GM19240 (cell line): Measurements from ENCODE around the gene CCDC97.

ENCODE experiments used
- DNase-seq: peaks from one replicate; pipeline ENCODE4 v3.0.0; 2011; ENCODE audit warnings: low spot score; ENCODE audit not compliant: insufficient read length

CCDC97 gene

GRCh38 chr19:41298348-41298964 is 11.5 kb upstream of the CCDC97 start:
- DNase-seq: no peak

- no peak for DNase-seq
Measured at GRCh38 chr19:41299046-41299754, 10.8 kb upstream of the CCDC97 start.

GRCh38 chr19:41299755-41300089 is 10.2 kb upstream of the CCDC97 start:
- DNase-seq: no peak

GRCh38 chr19:41300555-41300954 is 9.4 kb upstream of the CCDC97 start:
- no peak for DNase-seq

GRCh38 chr19:41302624-41303351 is 7.2 kb upstream of the CCDC97 start:
- DNase-seq: no peak

- no peak for DNase-seq
Measured at GRCh38 chr19:41303954-41304353, 6.0 kb upstream of the CCDC97 start.

GRCh38 chr19:41304706-41305483 is 5.1 kb upstream of the CCDC97 start:
- DNase-seq: no peak

- no peak for DNase-seq
Measured at GRCh38 chr19:41305927-41306793, 3.8 kb upstream of the CCDC97 start.

- no peak for DNase-seq
Measured at GRCh38 chr19:41307090-41307875, 2.7 kb upstream of the CCDC97 start.

- no peak for DNase-seq
Measured at GRCh38 chr19:41307954-41308449, 2.0 kb upstream of the CCDC97 start.

GRCh38 chr19:41308450-41309179 is 1.4 kb upstream of the CCDC97 start:
- DNase-seq: no peak

GRCh38 chr19:41309180-41310032 is 566 bp upstream of the CCDC97 start:
- DNase-seq: no peak

- DNase-seq: no peak
Measured at GRCh38 chr19:41311072-41311471, 1.1 kb downstream of the CCDC97 start.

- DNase-seq: no peak
Measured at GRCh38 chr19:41311613-41312012, 1.6 kb downstream of the CCDC97 start.

GRCh38 chr19:41316306-41316920 is 6.4 kb downstream of the CCDC97 start:
- no peak for DNase-seq

- no peak for DNase-seq
Measured at GRCh38 chr19:41318696-41319499, 8.9 kb downstream of the CCDC97 start.
